ENCODE measurements around the gene ZMYND8.

DNA sequence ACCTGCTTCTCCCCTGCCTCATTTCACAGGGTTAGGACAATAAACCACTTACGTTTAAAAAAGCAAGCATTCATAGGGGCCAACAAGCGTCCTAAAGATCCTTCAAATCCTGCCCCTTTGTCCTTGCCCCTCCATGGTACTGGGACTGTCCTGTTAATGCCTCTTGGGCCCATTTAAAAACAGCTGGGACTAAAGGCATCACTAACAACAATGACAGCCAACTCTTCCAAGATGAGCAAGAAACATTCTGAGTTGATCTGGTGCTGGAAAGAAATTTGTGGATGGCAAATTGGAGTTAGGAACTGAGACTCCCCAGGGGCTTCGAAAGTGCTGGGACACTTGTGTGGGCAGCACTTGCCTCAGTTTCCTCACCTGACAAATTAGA is 93.4 kb downstream of the ZMYND8 start:
- TF ChIP-seq, protein P1, sequence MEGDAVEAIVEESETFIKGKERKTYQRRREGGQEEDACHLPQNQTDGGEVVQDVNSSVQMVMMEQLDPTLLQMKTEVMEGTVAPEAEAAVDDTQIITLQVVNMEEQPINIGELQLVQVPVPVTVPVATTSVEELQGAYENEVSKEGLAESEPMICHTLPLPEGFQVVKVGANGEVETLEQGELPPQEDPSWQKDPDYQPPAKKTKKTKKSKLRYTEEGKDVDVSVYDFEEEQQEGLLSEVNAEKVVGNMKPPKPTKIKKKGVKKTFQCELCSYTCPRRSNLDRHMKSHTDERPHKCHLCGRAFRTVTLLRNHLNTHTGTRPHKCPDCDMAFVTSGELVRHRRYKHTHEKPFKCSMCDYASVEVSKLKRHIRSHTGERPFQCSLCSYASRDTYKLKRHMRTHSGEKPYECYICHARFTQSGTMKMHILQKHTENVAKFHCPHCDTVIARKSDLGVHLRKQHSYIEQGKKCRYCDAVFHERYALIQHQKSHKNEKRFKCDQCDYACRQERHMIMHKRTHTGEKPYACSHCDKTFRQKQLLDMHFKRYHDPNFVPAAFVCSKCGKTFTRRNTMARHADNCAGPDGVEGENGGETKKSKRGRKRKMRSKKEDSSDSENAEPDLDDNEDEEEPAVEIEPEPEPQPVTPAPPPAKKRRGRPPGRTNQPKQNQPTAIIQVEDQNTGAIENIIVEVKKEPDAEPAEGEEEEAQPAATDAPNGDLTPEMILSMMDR (conservative IDR thresholded peaks at IDR 0.05 in 1 of 2, IDR thresholded peaks at IDR 0.05 in 1 of 2; ENCODE audit: extremely low read depth in 1 of 2, insufficient read depth in 1 of 2, low read depth in 1 of 2, low read length in 2 of 2): no peak
- TF ChIP-seq EZH2 (IDR thresholded peaks at IDR 0.05; ENCODE audit: borderline replicate concordance, low read length): no peak
